ENCODE measurements around the gene NSD2.
"Not testable (repeated sequence)": the region's sequence is repeated elsewhere in the genome, so short reads cannot be mapped to it uniquely, and the experiment has no call there.

The NSD2 gene

GRCh38 chr4:2003361-2003760 lies 132.2 kb downstream of the NSD2 start:
- not testable (repeated sequence) for DNase-seq (ENCODE audit: low read depth, low spot score)

DNA sequence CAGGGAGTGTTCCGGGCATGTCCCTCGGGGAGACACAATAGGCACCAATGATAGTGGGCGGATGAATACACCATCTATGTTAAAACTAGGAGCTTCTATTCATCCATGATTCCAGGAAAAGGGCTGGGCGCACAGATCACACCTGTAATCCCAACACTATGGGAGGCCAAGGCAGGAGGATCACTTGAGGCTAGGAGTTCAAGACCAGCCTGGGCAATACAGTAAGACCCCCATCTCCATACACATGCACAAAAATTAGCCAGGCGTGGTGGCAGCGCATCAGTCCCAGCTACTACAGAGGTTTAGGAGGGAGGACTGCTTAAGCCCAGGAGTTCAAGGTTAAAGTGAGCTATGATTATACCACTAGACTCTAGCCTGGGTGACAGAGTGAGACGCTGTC lies 135.2 kb downstream of the NSD2 start:
- no peak for DNase-seq (ENCODE audit: low read depth, low spot score)

DNA sequence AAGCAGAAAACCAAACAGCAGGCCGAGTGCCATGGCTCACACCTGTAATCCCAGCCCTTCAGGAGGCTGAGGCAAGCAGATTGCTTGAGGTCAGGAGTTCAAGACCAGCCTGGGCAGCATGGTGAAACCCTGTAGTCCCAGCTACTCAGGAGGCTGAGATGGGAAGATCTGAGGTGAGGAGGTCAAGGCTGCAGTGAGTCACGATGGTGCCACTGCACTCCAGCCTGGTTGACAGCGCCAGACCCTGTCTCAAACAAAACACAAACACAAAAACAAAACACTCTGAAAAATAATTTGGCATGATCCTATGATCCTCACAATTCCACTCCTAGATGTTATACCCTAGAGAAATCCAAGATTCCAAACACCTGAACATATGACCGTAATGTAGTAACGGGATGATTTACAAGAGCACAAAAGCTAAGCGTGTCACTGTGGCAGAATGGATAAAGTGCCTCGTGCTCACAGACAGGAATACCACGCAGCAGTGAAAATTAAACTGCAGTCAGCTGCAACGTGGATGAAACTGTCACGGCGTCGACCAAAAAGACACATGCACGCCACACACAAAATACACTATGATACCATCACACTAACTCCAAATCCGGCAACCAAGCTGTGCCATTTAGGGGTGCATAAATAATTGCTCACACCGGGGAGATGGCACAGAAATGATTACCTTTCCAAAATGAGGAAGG lies 135.9 kb downstream of the NSD2 start:
- no peak for DNase-seq (ENCODE audit: low read depth, low spot score)

- no peak for DNase-seq (ENCODE audit: low read depth, low spot score)
These were observed 136.8 kb downstream of the NSD2 start for GRCh38 chr4:2007804-2008670.

- no peak for DNase-seq (ENCODE audit: low read depth, low spot score)
These were observed 137.4 kb downstream of the NSD2 start for GRCh38 chr4:2008671-2008920.

DNA sequence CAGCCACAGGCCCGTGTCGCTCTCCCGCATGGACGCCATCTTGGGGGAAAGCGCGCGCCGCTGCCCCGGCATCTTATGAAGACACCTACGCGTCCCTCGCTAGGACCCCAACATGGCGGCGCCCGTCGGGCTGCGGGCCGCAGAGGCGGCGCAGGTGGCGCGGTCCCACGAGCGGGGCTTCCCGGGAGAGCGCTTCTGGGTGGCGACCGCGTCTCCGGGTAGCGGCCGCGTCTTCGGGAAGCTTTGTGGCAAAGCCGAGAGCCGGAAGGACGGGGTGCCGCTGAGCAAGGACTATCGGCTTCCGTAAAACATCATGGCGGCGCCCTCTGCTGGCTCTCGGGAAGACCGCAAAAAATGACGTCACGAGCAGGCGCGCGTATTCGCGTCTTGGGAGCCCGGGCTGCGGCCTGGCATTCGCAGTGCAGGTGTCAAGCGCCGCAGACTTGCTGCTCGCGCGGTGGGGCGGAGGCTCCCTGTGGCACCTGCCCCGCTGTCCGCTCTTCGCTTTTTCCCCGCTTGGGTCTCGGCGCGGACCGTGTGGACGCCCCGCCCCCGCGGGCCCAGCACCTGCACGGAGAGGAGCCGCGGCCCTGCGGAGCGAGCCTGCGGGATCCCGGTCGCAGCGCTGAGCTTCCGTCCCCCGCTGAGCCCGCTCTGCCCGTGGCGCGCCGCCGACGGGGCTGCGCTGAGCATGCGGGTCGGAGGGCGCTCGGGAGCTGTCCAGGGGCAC lies 137.9 kb downstream of the NSD2 start, which contains the start of gene NELFA:
Gene NELFA, minus strand, starts transcription at position 54 of the 730 bp plus-strand sequence. Its CDS starts 15 bp downstream, at position 39.
- peak; percentile 80 for DNase-seq (ENCODE audit: low read depth, low spot score)

GRCh38 chr4:2009651-2010233 lies 138.5 kb downstream of the NSD2 start:
- no peak for DNase-seq (ENCODE audit: low read depth, low spot score)

DNA sequence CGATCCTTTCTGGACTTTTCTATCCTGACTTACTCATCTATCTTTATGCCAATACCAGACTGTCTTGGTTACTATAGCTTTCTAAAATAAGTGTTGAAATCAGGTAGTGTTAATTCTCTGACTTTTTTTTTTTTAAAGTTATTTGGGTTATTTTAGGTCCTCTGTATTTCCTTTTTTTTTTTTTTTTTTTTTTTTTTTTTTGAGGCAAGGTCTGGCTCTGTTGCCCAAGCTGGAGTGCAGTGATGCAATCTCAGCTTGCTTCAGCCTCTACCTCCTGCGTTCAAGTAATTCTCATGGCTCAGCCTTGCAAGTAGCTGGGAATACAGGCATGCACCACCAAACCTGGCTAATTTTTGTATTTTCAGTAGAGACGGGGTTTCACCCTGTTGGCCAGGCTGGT lies 140.4 kb downstream of the NSD2 start:
- no peak for DNase-seq (ENCODE audit: low read depth, low spot score)

DNA sequence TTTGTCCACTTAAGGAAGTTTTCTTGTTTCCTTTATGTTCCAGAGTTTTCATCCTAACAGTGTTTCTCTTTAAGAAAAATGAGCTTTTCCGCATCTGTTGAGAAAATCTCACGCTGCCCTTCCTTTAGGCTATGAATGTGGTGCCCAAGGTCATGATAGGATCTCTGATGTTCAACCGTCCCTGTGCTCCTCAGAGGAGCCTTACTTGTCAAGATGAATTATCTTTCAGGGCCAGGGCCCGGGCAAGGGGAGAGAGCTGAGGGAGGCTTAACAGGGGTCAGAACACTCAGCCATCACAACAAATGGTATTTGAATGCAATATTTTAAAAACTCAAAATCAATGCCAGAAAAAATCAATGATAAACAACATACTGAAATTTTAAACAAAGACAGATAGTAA lies 143.8 kb downstream of the NSD2 start:
- no peak for DNase-seq (ENCODE audit: low read depth, low spot score)

GRCh38 chr4:2021358-2022018 lies 150.3 kb downstream of the NSD2 start:
- DNase-seq (ENCODE audit: low read depth, low spot score): not testable (repeated sequence)

GRCh38 chr4:2024683-2025082 lies 153.5 kb downstream of the NSD2 start:
- DNase-seq (ENCODE audit: low read depth, low spot score): no peak

- no peak for DNase-seq (ENCODE audit: low read depth, low spot score)
These were observed 154.6 kb downstream of the NSD2 start for GRCh38 chr4:2025817-2026216.

GRCh38 chr4:2027120-2027519 lies 155.9 kb downstream of the NSD2 start:
- DNase-seq (ENCODE audit: low read depth, low spot score): not testable (repeated sequence)

DNA sequence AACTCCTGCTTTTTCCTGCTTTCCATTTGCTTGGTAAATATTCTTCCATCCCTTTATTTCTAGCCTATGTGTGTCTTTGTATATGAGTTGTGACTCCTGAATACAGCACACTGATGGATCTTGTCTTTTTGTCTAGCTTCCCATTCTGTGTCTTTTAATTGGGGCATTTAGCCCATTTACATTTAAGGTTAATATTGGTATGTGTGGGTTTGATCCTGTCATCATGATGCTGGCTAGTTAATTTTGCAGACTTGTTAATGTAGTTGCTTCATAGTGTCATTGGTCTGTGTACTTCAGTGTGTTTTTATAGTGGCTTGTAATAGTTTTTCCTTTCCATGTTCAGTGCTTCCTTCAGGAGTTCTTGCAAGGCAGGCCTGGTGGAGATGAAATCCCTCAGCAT lies 160.0 kb downstream of the NSD2 start:
- not testable (repeated sequence) for DNase-seq (ENCODE audit: low read depth, low spot score)

Measured in smooth muscle cell of the brain vasculature (primary cell).